Chondrocyte (in vitro differentiated cells): ENCODE measurements around the gene FAM83C. TPM values are rescaled to one million over a fixed set of nuclear protein-coding genes. Genes with fewer than 3 reads are reported as not detected.

Experiments used
- DNase-seq: peaks from one replicate; pipeline ENCODE4 v3.0.0; 2021; ENCODE audit warnings: mixed read lengths, low spot score
- H3K27ac Mint-ChIP-seq: one replicate; pipeline ENCODE4 v1.8.0; 2021; ENCODE audit warnings: mild to moderate bottlenecking, moderate library complexity, mixed read lengths; ENCODE audit not compliant: unreplicated experiment
- H3K27me3 Mint-ChIP-seq: 2 replicates; pipeline ENCODE4 v1.8.0; 2021; ENCODE audit warnings: low read depth, mixed read lengths
- H3K36me3 Mint-ChIP-seq: 2 replicates; pipeline ENCODE4 v1.8.0; 2021; ENCODE audit warnings: low read depth, mixed read lengths
- H3K4me1 Mint-ChIP-seq: 2 replicates; pipeline ENCODE4 v1.8.0; 2021; ENCODE audit warnings: low read depth, mild to moderate bottlenecking, mixed read lengths
- H3K4me3 Mint-ChIP-seq: one replicate; pipeline ENCODE4 v1.8.0; 2021; ENCODE audit warnings: mild to moderate bottlenecking, moderate library complexity, mixed read lengths; ENCODE audit not compliant: unreplicated experiment
- H3K9me3 Mint-ChIP-seq: 2 replicates; pipeline ENCODE4 v1.8.0; 2021; ENCODE audit warnings: low read depth, mixed read lengths
- total RNA-seq: library from RNA; stranded (reverse); gene quantifications from 3 replicates; pipeline ENCODE4 v1.2.1, GENCODE V29; 2021
- TF ChIP-seq, protein P1 (sequence below): fragments of 200-600 bp; sonication (generic); IDR thresholded peaks from 2 replicates; pipeline ENCODE4 v1.5.0; 2021; ENCODE audit warnings: antibody characterized with exemption, mild to moderate bottlenecking, moderate library complexity

Gene FAM83C
- total RNA-seq, 1 donor from 2014 or later, result not detected

DNA sequence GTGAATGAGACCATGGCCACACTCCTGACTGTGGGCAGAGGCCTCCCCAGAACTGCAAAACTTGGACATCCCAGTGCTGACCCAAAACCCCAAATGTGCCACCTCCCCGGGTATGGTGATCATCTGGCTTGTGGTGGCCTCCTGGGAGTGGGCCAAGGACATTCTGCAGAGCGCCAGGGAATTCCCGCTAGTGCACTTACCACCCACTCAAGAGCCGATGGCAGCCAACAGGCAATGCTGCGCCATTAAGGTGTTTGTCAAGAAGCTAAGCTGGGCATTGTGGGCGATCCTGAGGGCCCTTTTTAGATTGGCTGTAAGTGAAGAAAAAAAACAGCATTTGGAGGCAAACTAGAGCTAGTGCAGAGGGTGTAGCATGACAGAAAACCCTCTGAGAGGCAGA is 56.3 kb downstream of the FAM83C start:
- H3K4me3 Mint-ChIP-seq, result no peak overlapping the region
- H3K4me1 Mint-ChIP-seq, result peaks cover 11% of the 10 kb centered on the region
- no peak overlapping the region for H3K27ac Mint-ChIP-seq
- TF ChIP-seq, protein P1, sequence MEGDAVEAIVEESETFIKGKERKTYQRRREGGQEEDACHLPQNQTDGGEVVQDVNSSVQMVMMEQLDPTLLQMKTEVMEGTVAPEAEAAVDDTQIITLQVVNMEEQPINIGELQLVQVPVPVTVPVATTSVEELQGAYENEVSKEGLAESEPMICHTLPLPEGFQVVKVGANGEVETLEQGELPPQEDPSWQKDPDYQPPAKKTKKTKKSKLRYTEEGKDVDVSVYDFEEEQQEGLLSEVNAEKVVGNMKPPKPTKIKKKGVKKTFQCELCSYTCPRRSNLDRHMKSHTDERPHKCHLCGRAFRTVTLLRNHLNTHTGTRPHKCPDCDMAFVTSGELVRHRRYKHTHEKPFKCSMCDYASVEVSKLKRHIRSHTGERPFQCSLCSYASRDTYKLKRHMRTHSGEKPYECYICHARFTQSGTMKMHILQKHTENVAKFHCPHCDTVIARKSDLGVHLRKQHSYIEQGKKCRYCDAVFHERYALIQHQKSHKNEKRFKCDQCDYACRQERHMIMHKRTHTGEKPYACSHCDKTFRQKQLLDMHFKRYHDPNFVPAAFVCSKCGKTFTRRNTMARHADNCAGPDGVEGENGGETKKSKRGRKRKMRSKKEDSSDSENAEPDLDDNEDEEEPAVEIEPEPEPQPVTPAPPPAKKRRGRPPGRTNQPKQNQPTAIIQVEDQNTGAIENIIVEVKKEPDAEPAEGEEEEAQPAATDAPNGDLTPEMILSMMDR, result no peak
- peaks cover 4% of the 10 kb centered on the region for H3K27me3 Mint-ChIP-seq
- peaks cover 6% of the 10 kb centered on the region for H3K9me3 Mint-ChIP-seq
- no peak for DNase-seq
- peaks cover 4% of the 10 kb centered on the region for H3K36me3 Mint-ChIP-seq

Other genes starting within 250 kb of the FAM83C start
- 83.4 to 118 TPM (median 112 TPM) in 3 replicates for gene TRPC4AP, start 199.6 kb downstream of the FAM83C start, total RNA-seq
- gene EDEM2, start 145.1 kb downstream of the FAM83C start, total RNA-seq, result 21.0 to 25.5 TPM (median 22.4 TPM) in 3 replicates
- 2.8 to 5.2 TPM (median 3.5 TPM) in 3 replicates for gene PROCR, start 120.4 kb downstream of the FAM83C start, total RNA-seq
- 1.1 to 2.6 TPM (median 2.4 TPM) in 3 replicates for gene MMP24, start 65.7 kb downstream of the FAM83C start, total RNA-seq
- gene MMP24OS, start 14.3 kb downstream of the FAM83C start, total RNA-seq, result 89.8 to 94.6 TPM (median 91.5 TPM) in 3 replicates
- 117 to 125 TPM (median 123 TPM) in 3 replicates for gene EIF6, start 7.7 kb downstream of the FAM83C start, total RNA-seq
- 30.4 to 42.5 TPM (median 31.7 TPM) in 3 replicates for gene UQCC1, start 119.5 kb upstream of the FAM83C start, total RNA-seq
- gene GDF5, start 145.8 kb upstream of the FAM83C start, total RNA-seq, result 1.7 to 3.5 TPM (median 3.4 TPM) in 3 replicates
- 33.1 to 43.6 TPM (median 38.4 TPM) in 3 replicates for gene CEP250, start 163.2 kb upstream of the FAM83C start, total RNA-seq
- gene C20orf173, start 237.2 kb upstream of the FAM83C start, total RNA-seq, result not detected in 3 replicates
- 203 to 278 TPM (median 208 TPM) in 3 replicates for gene ERGIC3, start 249.7 kb upstream of the FAM83C start, total RNA-seq